NCI-H2029 treated with DMSO at 0.1 percent for 48 hours (cell line): ENCODE results near the gene PRPS1L1.

Source experiments
- DNase-seq: peaks from one replicate; lab custom pipeline; 2025; lab: John Stamatoyannopoulos, UW

PRPS1L1 gene

GRCh38 chr7:18013936-18014335, 13.7 kb downstream of the PRPS1L1 start:
- no peak for DNase-seq

DNA sequence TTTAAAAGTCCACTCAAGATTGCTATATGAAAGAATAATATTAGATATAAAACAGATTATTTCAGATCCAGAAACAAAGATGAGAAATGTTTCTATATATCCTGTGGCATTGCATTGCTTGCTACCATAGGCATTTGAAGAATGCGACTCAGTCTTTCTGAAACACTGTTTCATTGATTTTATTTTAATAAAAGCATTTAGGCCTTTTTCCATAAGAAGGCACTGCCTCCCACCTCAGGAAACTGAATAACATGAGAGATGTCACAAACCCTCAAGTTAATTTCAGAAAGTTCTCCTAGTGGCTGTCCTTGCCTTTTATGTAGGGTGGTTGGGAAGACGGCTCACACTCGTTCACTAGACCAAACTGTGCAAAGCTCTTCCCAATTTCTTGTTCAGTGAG, 23.3 kb downstream of the PRPS1L1 start:
- no peak for DNase-seq

- no peak for DNase-seq
Observed at GRCh38 chr7:18003286-18003994, 24.2 kb downstream of the PRPS1L1 start.

GRCh38 chr7:17998692-17999091, 29.0 kb downstream of the PRPS1L1 start:
- no peak for DNase-seq

GRCh38 chr7:17996442-17997223, 31.0 kb downstream of the PRPS1L1 start:
- no peak for DNase-seq

- no peak for DNase-seq
Observed at GRCh38 chr7:17996040-17996439, 31.6 kb downstream of the PRPS1L1 start.

GRCh38 chr7:17994079-17994850, 33.4 kb downstream of the PRPS1L1 start:
- DNase-seq, result no peak

DNA sequence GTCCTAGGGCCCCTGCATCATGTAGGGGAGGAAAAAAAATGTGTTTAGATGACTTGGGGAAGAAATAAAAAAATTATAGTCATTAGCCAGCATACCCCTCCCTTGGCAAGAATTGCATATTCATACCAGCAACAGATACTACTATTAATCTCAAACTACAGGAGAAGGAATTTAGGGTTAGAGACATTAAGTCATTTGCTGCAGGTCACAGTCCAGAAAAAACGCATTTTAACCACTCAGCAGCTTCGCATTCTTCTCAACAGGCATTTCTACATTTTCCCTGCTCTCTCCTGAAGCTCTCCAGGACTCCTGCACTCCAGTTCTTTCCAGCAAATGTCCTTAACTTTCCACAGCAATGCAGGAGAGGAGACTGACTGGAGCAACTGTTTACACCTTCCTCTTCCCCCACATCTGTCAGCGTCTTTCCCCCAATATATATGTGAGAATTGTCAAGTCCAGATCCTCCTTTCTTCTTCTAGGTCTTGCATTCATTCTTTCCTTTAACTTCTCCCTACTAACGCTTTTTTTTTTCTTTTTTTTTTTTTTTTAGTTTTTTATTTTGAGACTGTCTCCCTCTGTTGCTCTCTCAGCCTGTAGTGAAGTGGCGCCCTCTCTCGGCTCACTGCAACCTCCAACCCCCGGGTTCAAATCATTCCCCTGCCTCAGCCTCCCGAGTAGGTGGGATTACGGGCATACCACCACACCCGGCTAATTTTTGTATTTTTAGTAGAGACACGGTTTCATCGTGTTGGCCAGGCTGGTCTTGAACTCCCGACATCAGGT, 35.6 kb downstream of the PRPS1L1 start:
- DNase-seq, result no peak

- DNase-seq, result no peak
Observed at GRCh38 chr7:17990761-17991160, 36.9 kb downstream of the PRPS1L1 start.

- no peak for DNase-seq
Observed at GRCh38 chr7:17989546-17989945, 38.1 kb downstream of the PRPS1L1 start.

DNA sequence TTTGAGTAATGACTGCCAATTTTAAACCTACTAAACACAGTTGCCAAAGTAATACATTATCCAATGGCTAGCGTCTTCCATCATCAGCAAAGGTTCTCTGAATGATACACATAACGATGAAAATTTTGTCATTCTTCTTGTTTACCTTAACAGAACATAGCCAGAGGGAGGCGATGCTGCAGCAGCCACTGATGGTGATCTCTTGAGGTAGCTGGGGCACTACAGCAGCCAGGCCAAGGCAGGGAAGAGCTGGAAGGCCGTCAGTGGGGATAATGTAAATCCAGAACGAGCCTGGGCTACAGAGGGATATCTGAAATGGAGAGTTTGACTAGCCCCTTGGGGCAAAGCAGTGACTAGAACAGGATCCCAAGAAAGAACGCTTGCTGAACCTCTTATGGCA, 38.8 kb downstream of the PRPS1L1 start:
- DNase-seq, result no peak

GRCh38 chr7:17988141-17988540, 39.5 kb downstream of the PRPS1L1 start:
- DNase-seq, result no peak

- no peak for DNase-seq
Observed at GRCh38 chr7:17986851-17987250, 40.8 kb downstream of the PRPS1L1 start.

DNA sequence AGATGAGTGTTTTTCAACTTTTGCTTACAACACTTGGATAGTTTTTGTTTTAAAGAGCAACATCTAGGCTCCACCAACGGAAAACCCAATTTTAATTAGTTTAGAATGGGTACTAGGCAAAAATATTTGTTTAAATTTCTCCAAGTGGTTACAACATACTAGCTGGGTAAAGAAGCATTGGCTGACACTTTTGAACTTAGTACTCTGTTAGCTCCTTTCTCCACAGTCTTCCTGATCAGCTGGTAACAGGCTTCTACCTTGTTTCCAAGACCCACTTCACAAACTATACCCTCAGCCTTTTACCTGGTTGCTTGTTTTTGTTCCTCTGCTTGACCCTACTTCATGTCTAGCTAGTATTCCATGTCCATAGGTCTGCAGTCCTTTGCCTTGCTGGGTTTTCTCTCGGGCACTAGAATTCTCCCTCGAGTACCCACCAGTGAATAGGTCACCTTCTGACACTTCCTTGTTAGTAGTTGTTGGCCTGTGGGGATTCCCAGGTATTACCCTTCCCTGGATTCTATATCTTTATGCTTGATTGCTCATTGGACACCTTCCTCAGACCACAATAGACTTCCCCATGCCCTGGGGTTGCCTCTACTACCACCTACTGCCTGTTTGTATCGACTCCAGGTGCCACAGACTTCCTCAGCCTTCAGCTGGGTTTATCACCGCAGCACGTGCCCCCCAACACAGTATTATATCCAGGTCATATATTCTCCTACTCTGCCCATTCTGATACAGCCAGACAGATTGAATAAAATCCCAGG, 42.0 kb downstream of the PRPS1L1 start:
- DNase-seq, result no peak

GRCh38 chr7:17984288-17984687, 43.4 kb downstream of the PRPS1L1 start:
- DNase-seq, result no peak

GRCh38 chr7:17983221-17984062, 44.2 kb downstream of the PRPS1L1 start:
- no peak for DNase-seq

GRCh38 chr7:17976952-17977351, 50.7 kb downstream of the PRPS1L1 start:
- DNase-seq, result no peak
